SK-N-SH (cell line): Measurements from ENCODE around the gene BIRC6. TPM values are rescaled to one million over a fixed set of nuclear protein-coding genes. Genes with fewer than 3 reads are reported as not detected.

Experiments
- CTCF ChIA-PET: fragments of 300-600, 350-600 bp; formaldehyde crosslinking; extraction: SDS; loops from one replicate; lab custom pipeline; 2021; lab: Yijun Ruan, JAX
- POLR2A ChIA-PET: fragments of 350-600 bp; sonication (Branson Sonifier 250); formaldehyde crosslinking; extraction: SDS; loops from one replicate; lab custom pipeline; 2020; ENCODE audit warnings: antibody characterized with exemption, inconsistent platforms; lab: Yijun Ruan, JAX
- DNase-seq: peaks from one replicate; pipeline ENCODE4 v3.0.0; 2012
- H2AFZ ChIP-seq: fragments of 200-600 bp; sonication (generic); 2 replicates; pipeline ENCODE4 v1.8.1; 2016; ENCODE audit warnings: antibody characterized with exemption, mild to moderate bottlenecking, low read depth
- H3F3A ChIP-seq: fragments of 200-600 bp; sonication (generic); replicated peaks from 2 replicates; pipeline ENCODE3; 2016; ENCODE audit warnings: antibody characterized with exemption, mild to moderate bottlenecking; ENCODE audit not compliant: insufficient read depth
- H3K27ac ChIP-seq, 2 experiments: fragments of 200-500 bp in 1 of 2; fragments of 200-600 bp in 1 of 2; sonication (Bioruptor generic) in 1 of 2; sonication (generic), shearing (Covaris generic) in 1 of 2; 2 replicates each; pipeline versions ENCODE4 v1.5.1 to v1.6.1; 2014 to 2016; ENCODE audit warnings: low read depth in 2 of 2, inconsistent platforms in 1 of 2, low read length in 1 of 2, mild to moderate bottlenecking in 1 of 2, mixed read lengths in 1 of 2
- H3K27me3 ChIP-seq: fragments of 200-600 bp; sonication (generic), shearing (Covaris generic); 2 replicates; pipeline ENCODE4 v1.6.1; 2016; ENCODE audit warnings: mixed run types; ENCODE audit not compliant: insufficient read depth
- H3K36me3 ChIP-seq, 2 experiments: fragments of 200-500 bp in 1 of 2; fragments of 200-600 bp in 1 of 2; sonication (Bioruptor generic) in 1 of 2; sonication (generic) in 1 of 2; replicated peaks in 1 of 2; 2 replicates each; pipeline versions ENCODE3 to v1.5.1; 2014 to 2016; ENCODE audit warnings: low read length in 1 of 2, mild to moderate bottlenecking in 1 of 2; ENCODE audit not compliant: insufficient read depth in 2 of 2, control insufficient read depth in 1 of 2
- H3K4me1 ChIP-seq, 2 experiments: fragments of 200-500 bp in 1 of 2; fragments of 200-600 bp in 1 of 2; sonication (Bioruptor generic) in 1 of 2; sonication (generic), shearing (Covaris generic) in 1 of 2; 2 replicates each; pipeline versions ENCODE4 v1.5.1 to v1.6.1; 2014 to 2016; ENCODE audit warnings: low read depth in 1 of 2, low read length in 1 of 2, mixed run types in 1 of 2; ENCODE audit not compliant: insufficient read depth in 2 of 2, control insufficient read depth in 1 of 2
- H3K4me2 ChIP-seq: fragments of 200-600 bp; sonication (generic), shearing (Covaris generic); 2 replicates; pipeline ENCODE4 v1.6.1; 2017; ENCODE audit warnings: mixed run types
- H3K4me3 ChIP-seq, 2 experiments: fragments of 200-500 bp in 1 of 2; fragments of 200-600 bp in 1 of 2; sonication (Bioruptor generic) in 1 of 2; sonication (generic), shearing (Covaris generic) in 1 of 2; 2 replicates each; pipeline versions ENCODE4 v1.5.1 to v1.8.1; 2014 to 2016; ENCODE audit warnings: low read depth in 2 of 2, inconsistent platforms in 1 of 2, low read length in 1 of 2, mild to moderate bottlenecking in 1 of 2, mixed read lengths in 1 of 2, moderate library complexity in 1 of 2
- H3K79me2 ChIP-seq: fragments of 200-600 bp; sonication (generic); 2 replicates; pipeline ENCODE4 v1.8.1; 2017; ENCODE audit warnings: mild to moderate bottlenecking; ENCODE audit not compliant: insufficient read depth
- H3K9ac ChIP-seq: fragments of 200-600 bp; sonication (generic); 2 replicates; pipeline ENCODE4 v1.6.1; 2017; ENCODE audit warnings: mixed run types
- H3K9me2 ChIP-seq: fragments of 200-600 bp; sonication (generic); 2 replicates; pipeline ENCODE4 v1.6.1; 2017; ENCODE audit warnings: mixed run types
- H3K9me3 ChIP-seq: fragments of 200-600 bp; sonication (generic); 2 replicates; pipeline ENCODE4 v1.6.1; 2017; ENCODE audit warnings: mixed run types, mild to moderate bottlenecking, moderate library complexity
- H4K20me1 ChIP-seq: fragments of 200-600 bp; sonication (generic); 2 replicates; pipeline ENCODE4 v1.6.1; 2017; ENCODE audit warnings: mild to moderate bottlenecking, mixed run types; ENCODE audit not compliant: insufficient read depth
- CTCF ChIP-seq: fragments of 200-600 bp; sonication (generic); IDR thresholded peaks from 2 replicates; pipeline ENCODE4 v1.6.1; 2017; ENCODE audit warnings: antibody characterized with exemption, mild to moderate bottlenecking, moderate library complexity
- ELF1 ChIP-seq: IDR thresholded peaks from 2 replicates; pipeline ENCODE4 v1.4.0; 2012
- FOSL2 ChIP-seq: IDR thresholded peaks from 2 replicates; pipeline ENCODE4 v1.4.0; 2012; ENCODE audit warnings: low read depth, mild to moderate bottlenecking, moderate library complexity, borderline replicate concordance
- FOXJ3 ChIP-seq: sonication (generic); formaldehyde crosslinking; IDR thresholded peaks from 2 replicates; pipeline ENCODE4 v1.5.1; 2020; ENCODE audit warnings: mild to moderate bottlenecking, missing genetic modification reagents
- JUND ChIP-seq: IDR thresholded peaks from 2 replicates; pipeline ENCODE4 v1.4.0; 2012
- MEF2A ChIP-seq: IDR thresholded peaks from 2 replicates; pipeline ENCODE4 v1.4.0; 2012; ENCODE audit warnings: low read depth, borderline replicate concordance
- MXI1 ChIP-seq: IDR thresholded peaks from 2 replicates; pipeline ENCODE4 v1.6.1; 2012; ENCODE audit warnings: mild to moderate bottlenecking, low read depth, low read length, improper control_type of control experiment
- POLR2AphosphoS5 ChIP-seq: IDR thresholded peaks from 2 replicates; pipeline ENCODE4 v1.6.1; 2012; ENCODE audit warnings: low read depth, low read length
- RFX5 ChIP-seq: IDR thresholded peaks from 2 replicates; pipeline ENCODE4 v1.6.1; 2012; ENCODE audit warnings: mild to moderate bottlenecking, improper control_type of control experiment, low read length
- SIN3A ChIP-seq: IDR thresholded peaks from 2 replicates; pipeline ENCODE4 v1.6.1; 2012; ENCODE audit warnings: low read depth, mild to moderate bottlenecking, low read length, moderate library complexity, borderline replicate concordance
- TAF1 ChIP-seq: IDR thresholded peaks from 2 replicates; pipeline ENCODE4 v1.6.1; 2012; ENCODE audit warnings: low read depth, mild to moderate bottlenecking, low read length, moderate library complexity, borderline replicate concordance
- USF2 ChIP-seq: fragments of 150-350 bp; IDR thresholded peaks from 2 replicates; pipeline ENCODE4 v1.6.1; 2017; ENCODE audit warnings: antibody characterized with exemption, low read length, low read depth, borderline replicate concordance
- polyA plus RNA-seq, 3 experiments: library from polyadenylated mRNA; depleted of rRNA; stranded (reverse); fragments of >200 nt; gene quantifications; 2 replicates each; pipeline ENCODE4 v1.2.3, GENCODE V29; 2012
- TF ChIP-seq, protein P1 (sequence below): IDR thresholded peaks from 2 replicates; pipeline ENCODE4 v1.4.0; 2012; ENCODE audit warnings: low read depth, borderline replicate concordance

Gene BIRC6
- polyA plus RNA-seq, 1 of the 3 experiments (the other 2 are of a cell fraction): 28.9 TPM

DNA sequence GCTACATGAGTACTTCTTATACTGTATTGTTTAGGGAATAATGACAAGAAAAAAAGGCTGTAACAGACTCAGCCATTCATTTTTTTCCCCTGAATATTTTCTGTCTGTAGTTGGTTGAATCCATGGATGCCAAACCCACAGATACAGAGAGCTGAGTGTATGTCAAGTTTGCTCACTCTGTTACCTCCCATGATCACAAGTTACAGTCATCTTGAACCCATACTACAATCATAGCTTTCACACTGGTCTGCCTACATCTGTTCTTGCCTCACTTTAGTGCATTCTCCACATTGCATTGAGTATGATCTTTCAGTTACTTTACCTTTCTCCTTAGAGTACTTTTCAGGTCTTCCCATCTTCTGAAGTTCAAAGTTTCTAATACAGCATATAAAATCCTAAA lies 94.0 kb downstream of the BIRC6 start:
- CTCF ChIA-PET: no interaction called here
- DNase-seq: no peak

More for the DNA sequence above, 94.0 kb downstream of the BIRC6 start:
- H3K79me2 ChIP-seq: peaks cover 9% of the 10 kb centered on the region; the same call in 1 of the 2 replicates
- peaks cover 14% of the 10 kb centered on the region for H3F3A ChIP-seq
- no peak overlapping the region for H3K4me2 ChIP-seq
- H2AFZ ChIP-seq: no peak overlapping the region
- no peak overlapping the region for H3K9ac ChIP-seq
- H3K27me3 ChIP-seq: no peaks in the 10 kb centered on the region
- TF ChIP-seq MXI1 (no peak), TAF1 (no peak), USF2 (no peak), RFX5 (no peak), JUND (no peak), SIN3A (no peak), FOXJ3 (CRISPR knock-in tag) (no peak), MEF2A (no peak), ELF1 (no peak), FOSL2 (no peak), CTCF (no peak), POLR2AphosphoS5 (no peak)
- TF ChIP-seq, protein P1, sequence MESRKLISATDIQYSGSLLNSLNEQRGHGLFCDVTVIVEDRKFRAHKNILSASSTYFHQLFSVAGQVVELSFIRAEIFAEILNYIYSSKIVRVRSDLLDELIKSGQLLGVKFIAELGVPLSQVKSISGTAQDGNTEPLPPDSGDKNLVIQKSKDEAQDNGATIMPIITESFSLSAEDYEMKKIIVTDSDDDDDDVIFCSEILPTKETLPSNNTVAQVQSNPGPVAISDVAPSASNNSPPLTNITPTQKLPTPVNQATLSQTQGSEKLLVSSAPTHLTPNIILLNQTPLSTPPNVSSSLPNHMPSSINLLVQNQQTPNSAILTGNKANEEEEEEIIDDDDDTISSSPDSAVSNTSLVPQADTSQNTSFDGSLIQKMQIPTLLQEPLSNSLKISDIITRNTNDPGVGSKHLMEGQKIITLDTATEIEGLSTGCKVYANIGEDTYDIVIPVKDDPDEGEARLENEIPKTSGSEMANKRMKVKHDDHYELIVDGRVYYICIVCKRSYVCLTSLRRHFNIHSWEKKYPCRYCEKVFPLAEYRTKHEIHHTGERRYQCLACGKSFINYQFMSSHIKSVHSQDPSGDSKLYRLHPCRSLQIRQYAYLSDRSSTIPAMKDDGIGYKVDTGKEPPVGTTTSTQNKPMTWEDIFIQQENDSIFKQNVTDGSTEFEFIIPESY: no peak
- TF ChIP-seq, all 33 proteins: peak for 0
- peaks cover 0 to 7% of the 10 kb centered on the region in 2 experiments; a peak in 2 of 4 replicates for H3K4me1 ChIP-seq
- H3K36me3 ChIP-seq: peaks cover 54 to 59% of the 10 kb centered on the region in 2 experiments
- POLR2A ChIA-PET: no interaction called here
- H4K20me1 ChIP-seq: no peaks in the 10 kb centered on the region
- H3K27ac ChIP-seq: no peak overlapping the region; a peak in 1 of 4 replicates
- H3K4me3 ChIP-seq: no peak overlapping the region
- no peaks in the 10 kb centered on the region; the same call in 1 of the 2 replicates for H3K9me2 ChIP-seq
- H3K9me3 ChIP-seq: no peaks in the 10 kb centered on the region
